HEK293 (cell line): ENCODE results near the gene TRAF3.

Source experiments
- CTCF ChIA-PET: fragments of 350-600 bp; formaldehyde crosslinking; extraction: SDS; loops from one replicate; lab custom pipeline; 2021; ENCODE audit warnings: antibody characterized with exemption; lab: Yijun Ruan, JAX
- POLR2A ChIA-PET: fragments of 300-600 bp; formaldehyde crosslinking; extraction: SDS; loops from one replicate; lab custom pipeline; 2020; ENCODE audit warnings: antibody characterized with exemption, inconsistent platforms; lab: Yijun Ruan, JAX
- H3K27ac ChIP-seq: fragments of 200-500 bp; sonication (Bioruptor generic); 2 replicates; pipeline ENCODE4 v1.5.1; 2014; ENCODE audit warnings: low read depth, low read length, control low read depth, inconsistent platforms; ENCODE audit errors: extremely low read depth
- H3K36me3 ChIP-seq, 2 experiments: fragments of 200-500 bp in 1 of 2; sonication (Bioruptor generic) in 1 of 2; 1 replicate in 1 of 2; 2 replicates in 1 of 2; pipeline ENCODE4 v1.5.1; 2014 to 2017; ENCODE audit warnings: inconsistent platforms in 2 of 2, low read length in 2 of 2; ENCODE audit not compliant: control insufficient read depth in 2 of 2, insufficient read depth in 1 of 2
- H3K4me1 ChIP-seq: fragments of 200-500 bp; sonication (Bioruptor generic); 2 replicates; pipeline ENCODE4 v1.5.1; 2014; ENCODE audit warnings: mild to moderate bottlenecking, low read length, inconsistent platforms; ENCODE audit not compliant: control insufficient read depth, insufficient read depth
- H3K4me3 ChIP-seq: 2 replicates; pipeline ENCODE4 v1.5.1; 2011; ENCODE audit warnings: low read depth, mild to moderate bottlenecking, control low read depth, low read length, moderate library complexity
- H3K9me3 ChIP-seq: fragments of 200-500 bp; sonication (Bioruptor generic); 2 replicates; pipeline ENCODE4 v1.5.1; 2014; ENCODE audit warnings: low read depth, low read length, inconsistent platforms; ENCODE audit not compliant: control insufficient read depth, insufficient read depth
- GLIS1 ChIP-seq: fragments of 450-650 bp; formaldehyde crosslinking; IDR thresholded peaks from 2 replicates; pipeline ENCODE4 v1.5.1; 2016; ENCODE audit warnings: missing biosample characterization, missing genetic modification characterization
- YY1 ChIP-seq: fragments of 450-650 bp; formaldehyde crosslinking; IDR thresholded peaks from 2 replicates; pipeline ENCODE4 v1.5.1; 2018; ENCODE audit warnings: missing biosample characterization, missing genetic modification characterization
- YY2 ChIP-seq: fragments of 450-650 bp; formaldehyde crosslinking; IDR thresholded peaks from 2 replicates; pipeline ENCODE4 v1.5.1; 2016; ENCODE audit warnings: missing biosample characterization, missing genetic modification characterization
- ZIC2 ChIP-seq: fragments of 450-650 bp; formaldehyde crosslinking; IDR thresholded peaks from 2 replicates; pipeline ENCODE4 v1.5.1; 2016; ENCODE audit warnings: missing biosample characterization, missing genetic modification characterization
- ZNF121 ChIP-seq: fragments of 450-650 bp; formaldehyde crosslinking; IDR thresholded peaks from 2 replicates; pipeline ENCODE4 v1.5.1; 2016; ENCODE audit warnings: missing biosample characterization, missing genetic modification characterization
- ZNF2 ChIP-seq: fragments of 450-650 bp; formaldehyde crosslinking; IDR thresholded peaks from 2 replicates; pipeline ENCODE4 v1.5.1; 2016; ENCODE audit warnings: missing biosample characterization, missing genetic modification characterization
- ZNF211 ChIP-seq: fragments of 450-650 bp; formaldehyde crosslinking; IDR thresholded peaks from 2 replicates; pipeline ENCODE4 v1.5.1; 2016; ENCODE audit warnings: low read depth, missing biosample characterization, missing genetic modification characterization
- ZNF221 ChIP-seq: fragments of 450-650 bp; formaldehyde crosslinking; IDR thresholded peaks from 2 replicates; pipeline ENCODE4 v1.5.1; 2017; ENCODE audit warnings: missing biosample characterization, missing genetic modification characterization, borderline replicate concordance
- ZNF544 ChIP-seq: fragments of 450-650 bp; formaldehyde crosslinking; IDR thresholded peaks from 2 replicates; pipeline ENCODE4 v1.5.0; 2017; ENCODE audit warnings: missing biosample characterization, missing genetic modification characterization
- ZNF548 ChIP-seq: fragments of 450-650 bp; formaldehyde crosslinking; IDR thresholded peaks from 2 replicates; pipeline ENCODE4 v1.5.1; 2016; ENCODE audit warnings: missing biosample characterization, missing genetic modification characterization
- ZNF600 ChIP-seq: fragments of 450-650 bp; formaldehyde crosslinking; IDR thresholded peaks from 2 replicates; pipeline ENCODE4 v1.5.1; 2016; ENCODE audit warnings: missing biosample characterization, missing genetic modification characterization
- ZNF610 ChIP-seq: fragments of 450-650 bp; formaldehyde crosslinking; IDR thresholded peaks from 2 replicates; pipeline ENCODE4 v1.5.1; 2016; ENCODE audit warnings: missing biosample characterization, missing genetic modification characterization, borderline replicate concordance
- ZNF654 ChIP-seq: fragments of 450-650 bp; formaldehyde crosslinking; IDR thresholded peaks from 2 replicates; pipeline ENCODE4 v1.5.1; 2016; ENCODE audit warnings: low read depth, missing biosample characterization, missing genetic modification characterization
- ZNF701 ChIP-seq: fragments of 450-650 bp; formaldehyde crosslinking; IDR thresholded peaks from 2 replicates; pipeline ENCODE4 v1.5.1; 2016; ENCODE audit warnings: missing biosample characterization, missing genetic modification characterization
- ZNF791 ChIP-seq: fragments of 450-650 bp; formaldehyde crosslinking; IDR thresholded peaks from 2 replicates; pipeline ENCODE4 v1.5.1; 2016; ENCODE audit warnings: missing biosample characterization, missing genetic modification characterization
- TF ChIP-seq, protein P1 (sequence below): fragments of 450-650 bp; formaldehyde crosslinking; IDR thresholded peaks from 2 replicates; pipeline ENCODE4 v1.5.1; 2016; ENCODE audit warnings: missing biosample characterization, missing genetic modification characterization
- TF ChIP-seq, protein P2 (sequence below): fragments of 450-650 bp; formaldehyde crosslinking; IDR thresholded peaks from 2 replicates; pipeline ENCODE4 v1.5.1; 2016; ENCODE audit warnings: missing biosample characterization, missing genetic modification characterization
- TF ChIP-seq, protein P3 (sequence below): fragments of 450-650 bp; formaldehyde crosslinking; IDR thresholded peaks from 2 replicates; pipeline ENCODE4 v1.5.1; 2016; ENCODE audit warnings: missing biosample characterization, missing genetic modification characterization
- TF ChIP-seq, protein P4 (sequence below): fragments of 450-650 bp; formaldehyde crosslinking; IDR thresholded peaks from 2 replicates; pipeline ENCODE4 v1.5.1; 2016; ENCODE audit warnings: missing biosample characterization, missing genetic modification characterization, borderline replicate concordance
- TF ChIP-seq, protein P5 (sequence below): fragments of 450-650 bp; formaldehyde crosslinking; IDR thresholded peaks from 2 replicates; pipeline ENCODE4 v1.5.1; 2017; ENCODE audit warnings: missing biosample characterization, mild to moderate bottlenecking, missing genetic modification characterization, moderate library complexity
- TF ChIP-seq, protein P6 (sequence below): fragments of 450-650 bp; formaldehyde crosslinking; IDR thresholded peaks from 2 replicates; pipeline ENCODE4 v1.5.1; 2016; ENCODE audit warnings: missing biosample characterization, missing genetic modification characterization, low read depth

TRAF3 gene

DNA sequence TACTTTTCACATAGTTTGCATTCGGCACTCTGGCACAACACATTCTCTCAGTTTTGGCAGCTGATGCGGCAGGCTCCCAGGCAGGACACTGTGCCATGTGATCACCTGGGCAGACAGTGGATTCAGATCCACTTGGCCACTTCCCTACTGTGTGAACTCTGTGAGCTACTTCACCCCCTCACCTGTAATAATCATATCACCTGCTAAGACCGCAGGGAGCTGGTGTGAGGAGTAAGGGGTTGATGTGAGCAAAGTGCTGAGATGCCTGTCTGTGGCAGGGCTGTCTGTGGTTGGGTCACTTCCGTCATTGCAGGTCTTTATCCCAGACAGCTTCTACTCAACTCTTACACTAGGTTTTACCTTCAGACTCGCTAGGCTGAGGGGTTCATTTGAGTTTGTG lies 94.8 kb downstream of the TRAF3 start (continued):
- TF ChIP-seq, protein P1, sequence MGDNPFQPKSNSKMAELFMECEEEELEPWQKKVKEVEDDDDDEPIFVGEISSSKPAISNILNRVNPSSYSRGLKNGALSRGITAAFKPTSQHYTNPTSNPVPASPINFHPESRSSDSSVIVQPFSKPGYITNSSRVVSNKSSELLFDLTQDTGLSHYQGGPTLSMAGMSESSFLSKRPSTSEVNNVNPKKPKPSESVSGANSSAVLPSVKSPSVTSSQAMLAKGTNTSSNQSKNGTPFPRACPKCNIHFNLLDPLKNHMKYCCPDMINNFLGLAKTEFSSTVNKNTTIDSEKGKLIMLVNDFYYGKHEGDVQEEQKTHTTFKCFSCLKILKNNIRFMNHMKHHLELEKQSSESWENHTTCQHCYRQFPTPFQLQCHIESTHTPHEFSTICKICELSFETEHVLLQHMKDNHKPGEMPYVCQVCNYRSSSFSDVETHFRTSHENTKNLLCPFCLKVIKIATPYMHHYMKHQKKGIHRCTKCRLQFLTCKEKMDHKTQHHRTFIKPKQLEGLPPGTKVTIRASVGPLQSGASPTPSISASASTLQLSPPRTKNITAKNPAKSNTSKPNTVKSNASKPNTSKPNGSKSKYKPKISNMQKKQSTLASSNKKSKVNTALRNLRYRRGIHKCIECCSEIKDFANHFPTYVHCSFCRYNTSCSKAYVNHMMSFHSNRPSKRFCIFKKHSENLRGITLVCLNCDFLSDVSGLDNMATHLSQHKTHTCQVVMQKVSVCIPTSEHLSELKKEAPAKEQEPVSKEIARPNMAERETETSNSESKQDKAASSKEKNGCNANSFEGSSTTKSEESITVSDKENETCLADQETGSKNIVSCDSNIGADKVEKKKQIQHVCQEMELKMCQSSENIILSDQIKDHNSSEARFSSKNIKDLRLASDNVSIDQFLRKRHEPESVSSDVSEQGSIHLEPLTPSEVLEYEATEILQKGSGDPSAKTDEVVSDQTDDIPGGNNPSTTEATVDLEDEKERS (tag by site-specific recombination), result no peak
- TF ChIP-seq, all 188 proteins: peak for 0

DNA sequence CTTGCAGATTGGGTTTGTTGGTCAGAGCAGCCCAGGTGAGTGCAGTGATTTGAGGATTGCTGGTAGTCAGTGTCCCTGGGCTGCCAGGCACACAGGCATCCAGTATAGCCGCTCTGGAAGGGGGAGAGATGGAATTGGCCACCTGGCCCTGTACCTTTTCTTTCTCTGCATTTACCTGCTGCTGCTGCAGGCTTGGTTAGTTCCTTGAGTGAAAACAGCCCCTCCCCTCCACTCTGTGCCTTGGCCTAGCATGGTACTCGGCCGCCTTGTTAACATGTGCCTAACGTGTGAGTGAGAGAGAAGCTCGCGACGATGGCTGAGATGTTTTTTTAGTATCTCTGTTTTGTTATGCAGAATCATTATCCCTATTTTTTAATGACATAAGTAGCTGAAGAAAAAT lies 95.9 kb downstream of the TRAF3 start:
- no peaks in the 10 kb centered on the region for H3K9me3 ChIP-seq
- H3K27ac ChIP-seq, result no peak overlapping the region
- H3K36me3 ChIP-seq, result peaks cover 10 to 71% of the 10 kb centered on the region in 2 experiments; a peak in 2 of 3 replicates
- no peak overlapping the region for H3K4me3 ChIP-seq
- CTCF ChIA-PET, result no interaction called here
- POLR2A ChIA-PET, result interaction anchor here (0.7 kb wide), 1 partner anchor 29 kb away, joined by 3 read pairs; no protein-coding TSS in a partner anchor
- no peak for TF ChIP-seq ZNF544 (tag by site-specific recombination)
- no peak for TF ChIP-seq ZNF701 (tag by site-specific recombination)
- no peak for TF ChIP-seq ZIC2
- no peak for TF ChIP-seq ZNF654
- no peak for TF ChIP-seq ZNF221 (tag by site-specific recombination)
- TF ChIP-seq, protein P2, sequence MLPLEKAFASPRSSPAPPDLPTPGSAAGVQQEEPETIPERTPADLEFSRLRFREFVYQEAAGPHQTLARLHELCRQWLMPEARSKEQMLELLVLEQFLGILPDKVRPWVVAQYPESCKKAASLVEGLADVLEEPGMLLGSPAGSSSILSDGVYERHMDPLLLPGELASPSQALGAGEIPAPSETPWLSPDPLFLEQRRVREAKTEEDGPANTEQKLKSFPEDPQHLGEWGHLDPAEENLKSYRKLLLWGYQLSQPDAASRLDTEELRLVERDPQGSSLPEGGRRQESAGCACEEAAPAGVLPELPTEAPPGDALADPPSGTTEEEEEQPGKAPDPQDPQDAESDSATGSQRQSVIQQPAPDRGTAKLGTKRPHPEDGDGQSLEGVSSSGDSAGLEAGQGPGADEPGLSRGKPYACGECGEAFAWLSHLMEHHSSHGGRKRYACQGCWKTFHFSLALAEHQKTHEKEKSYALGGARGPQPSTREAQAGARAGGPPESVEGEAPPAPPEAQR, result no peak
- TF ChIP-seq, protein P3, sequence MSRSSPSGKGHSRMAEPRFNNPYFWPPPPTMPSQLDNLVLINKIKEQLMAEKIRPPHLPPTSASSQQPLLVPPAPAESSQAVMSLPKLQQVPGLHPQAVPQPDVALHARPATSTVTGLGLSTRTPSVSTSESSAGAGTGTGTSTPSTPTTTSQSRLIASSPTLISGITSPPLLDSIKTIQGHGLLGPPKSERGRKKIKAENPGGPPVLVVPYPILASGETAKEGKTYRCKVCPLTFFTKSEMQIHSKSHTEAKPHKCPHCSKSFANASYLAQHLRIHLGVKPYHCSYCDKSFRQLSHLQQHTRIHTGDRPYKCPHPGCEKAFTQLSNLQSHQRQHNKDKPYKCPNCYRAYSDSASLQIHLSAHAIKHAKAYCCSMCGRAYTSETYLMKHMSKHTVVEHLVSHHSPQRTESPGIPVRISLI (tag by site-specific recombination), result no peak
- no peak for TF ChIP-seq ZNF548 (tag by site-specific recombination)
- no peak for TF ChIP-seq GLIS1 (tag by site-specific recombination)
- TF ChIP-seq, protein P4, sequence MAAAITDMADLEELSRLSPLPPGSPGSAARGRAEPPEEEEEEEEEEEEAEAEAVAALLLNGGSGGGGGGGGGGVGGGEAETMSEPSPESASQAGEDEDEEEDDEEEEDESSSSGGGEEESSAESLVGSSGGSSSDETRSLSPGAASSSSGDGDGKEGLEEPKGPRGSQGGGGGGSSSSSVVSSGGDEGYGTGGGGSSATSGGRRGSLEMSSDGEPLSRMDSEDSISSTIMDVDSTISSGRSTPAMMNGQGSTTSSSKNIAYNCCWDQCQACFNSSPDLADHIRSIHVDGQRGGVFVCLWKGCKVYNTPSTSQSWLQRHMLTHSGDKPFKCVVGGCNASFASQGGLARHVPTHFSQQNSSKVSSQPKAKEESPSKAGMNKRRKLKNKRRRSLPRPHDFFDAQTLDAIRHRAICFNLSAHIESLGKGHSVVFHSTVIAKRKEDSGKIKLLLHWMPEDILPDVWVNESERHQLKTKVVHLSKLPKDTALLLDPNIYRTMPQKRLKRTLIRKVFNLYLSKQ (tag by site-specific recombination), result no peak
- TF ChIP-seq, protein P5, sequence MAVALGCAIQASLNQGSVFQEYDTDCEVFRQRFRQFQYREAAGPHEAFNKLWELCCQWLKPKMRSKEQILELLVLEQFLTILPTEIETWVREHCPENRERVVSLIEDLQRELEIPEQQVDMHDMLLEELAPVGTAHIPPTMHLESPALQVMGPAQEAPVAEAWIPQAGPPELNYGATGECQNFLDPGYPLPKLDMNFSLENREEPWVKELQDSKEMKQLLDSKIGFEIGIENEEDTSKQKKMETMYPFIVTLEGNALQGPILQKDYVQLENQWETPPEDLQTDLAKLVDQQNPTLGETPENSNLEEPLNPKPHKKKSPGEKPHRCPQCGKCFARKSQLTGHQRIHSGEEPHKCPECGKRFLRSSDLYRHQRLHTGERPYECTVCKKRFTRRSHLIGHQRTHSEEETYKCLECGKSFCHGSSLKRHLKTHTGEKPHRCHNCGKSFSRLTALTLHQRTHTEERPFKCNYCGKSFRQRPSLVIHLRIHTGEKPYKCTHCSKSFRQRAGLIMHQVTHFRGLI (tag by site-specific recombination), result no peak
- no peak for TF ChIP-seq YY2
- TF ChIP-seq YY1 (tag by site-specific recombination), result no peak
- TF ChIP-seq ZNF600 (tag by site-specific recombination), result no peak
- no peak for TF ChIP-seq ZNF791 (tag by site-specific recombination)
- TF ChIP-seq, protein P6, sequence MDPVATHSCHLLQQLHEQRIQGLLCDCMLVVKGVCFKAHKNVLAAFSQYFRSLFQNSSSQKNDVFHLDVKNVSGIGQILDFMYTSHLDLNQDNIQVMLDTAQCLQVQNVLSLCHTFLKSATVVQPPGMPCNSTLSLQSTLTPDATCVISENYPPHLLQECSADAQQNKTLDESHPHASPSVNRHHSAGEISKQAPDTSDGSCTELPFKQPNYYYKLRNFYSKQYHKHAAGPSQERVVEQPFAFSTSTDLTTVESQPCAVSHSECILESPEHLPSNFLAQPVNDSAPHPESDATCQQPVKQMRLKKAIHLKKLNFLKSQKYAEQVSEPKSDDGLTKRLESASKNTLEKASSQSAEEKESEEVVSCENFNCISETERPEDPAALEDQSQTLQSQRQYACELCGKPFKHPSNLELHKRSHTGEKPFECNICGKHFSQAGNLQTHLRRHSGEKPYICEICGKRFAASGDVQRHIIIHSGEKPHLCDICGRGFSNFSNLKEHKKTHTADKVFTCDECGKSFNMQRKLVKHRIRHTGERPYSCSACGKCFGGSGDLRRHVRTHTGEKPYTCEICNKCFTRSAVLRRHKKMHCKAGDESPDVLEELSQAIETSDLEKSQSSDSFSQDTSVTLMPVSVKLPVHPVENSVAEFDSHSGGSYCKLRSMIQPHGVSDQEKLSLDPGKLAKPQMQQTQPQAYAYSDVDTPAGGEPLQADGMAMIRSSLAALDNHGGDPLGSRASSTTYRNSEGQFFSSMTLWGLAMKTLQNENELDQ, result no peak
- no peak for TF ChIP-seq ZNF211
- TF ChIP-seq ZNF610 (tag by site-specific recombination), result no peak
- TF ChIP-seq ZNF121 (tag by site-specific recombination), result no peak
- no peak for TF ChIP-seq ZNF2 (tag by site-specific recombination)
- no peaks in the 10 kb centered on the region for H3K4me1 ChIP-seq
